Panc1 (cell line): ENCODE data around the gene HPN. TPM values are rescaled to one million over a fixed set of nuclear protein-coding genes. Genes with fewer than 3 reads are reported as not detected.
"Not testable (repeated sequence)": the region's sequence is repeated elsewhere in the genome, so short reads cannot be mapped to it uniquely, and the experiment has no call there.

Experiments used
- ATAC-seq: fragments of 200-7000 bp; cut with Tn5 transposase; 2 replicates; pipeline ENCODE4 v1.9.1; 2020; ENCODE audit warnings: mild to moderate bottlenecking, moderate library complexity
- BruUV-seq: library from RNA; stranded (reverse); fragments of 400-500 nt; replicated peaks from 2 replicates; lab custom pipeline; 2021; lab: Mats Ljungman, UMichigan
- CTCF ChIA-PET: fragments of 300-600 bp; sonication (Branson Sonifier 250); formaldehyde crosslinking; loops from one replicate; lab custom pipeline; 2022; ENCODE audit warnings: antibody characterized with exemption; lab: Charles Lee
- POLR2A ChIA-PET: fragments of 300-600 bp; sonication (Branson Sonifier 250); formaldehyde crosslinking; loops from one replicate; lab custom pipeline; 2022; ENCODE audit warnings: antibody characterized with exemption; lab: Charles Lee
- DNase-seq: peaks from one replicate; pipeline ENCODE4 v3.0.0-alpha.2; 2010; ENCODE audit warnings: low read depth, low spot score
- H3K27ac ChIP-seq: 2 replicates; pipeline ENCODE4 v1.5.1; 2011; ENCODE audit warnings: mild to moderate bottlenecking, low read length, inconsistent platforms
- H3K27me3 ChIP-seq: fragments of 200-500 bp; sonication (Bioruptor generic); 2 replicates; pipeline ENCODE4 v1.6.0; 2014; ENCODE audit warnings: low read length, inconsistent platforms; ENCODE audit not compliant: control insufficient read depth, insufficient read depth
- H3K36me3 ChIP-seq: fragments of 200-500 bp; sonication (Bioruptor generic); 2 replicates; pipeline ENCODE4 v1.5.1; 2014; ENCODE audit warnings: inconsistent platforms, mild to moderate bottlenecking, low read length, moderate library complexity; ENCODE audit not compliant: control insufficient read depth, insufficient read depth
- H3K4me1 ChIP-seq: 2 replicates; pipeline ENCODE4 v1.5.1; 2011; ENCODE audit warnings: inconsistent platforms, mild to moderate bottlenecking, low read length, moderate library complexity; ENCODE audit not compliant: control insufficient read depth, insufficient read depth
- H3K4me3 ChIP-seq, 2 experiments: 2 replicates each; pipeline ENCODE4 v1.5.1; 2011 to 2012; ENCODE audit warnings: low read depth in 2 of 2, low read length in 2 of 2, mild to moderate bottlenecking in 2 of 2, inconsistent platforms in 1 of 2, moderate library complexity in 1 of 2
- H3K9me3 ChIP-seq: fragments of 200-500 bp; sonication (Bioruptor generic); 2 replicates; pipeline ENCODE4 v1.5.1; 2014; ENCODE audit warnings: low read depth, mild to moderate bottlenecking, inconsistent platforms, low read length, moderate library complexity; ENCODE audit not compliant: control insufficient read depth, insufficient read depth
- POLR2AphosphoS5 ChIP-seq: IDR thresholded peaks from 2 replicates; pipeline ENCODE4 v1.6.1; 2012; ENCODE audit warnings: mild to moderate bottlenecking, low read depth, low read length, moderate library complexity
- REST ChIP-seq, 2 experiments: IDR thresholded peaks; 2 replicates each; pipeline ENCODE4 v1.6.1; 2011 to 2012; ENCODE audit warnings: low read depth in 2 of 2, control low read depth in 1 of 2, low read length in 1 of 2, mild to moderate bottlenecking in 1 of 2, moderate library complexity in 1 of 2; ENCODE audit not compliant: insufficient read depth in 1 of 2
- SIN3A ChIP-seq: IDR thresholded peaks from 2 replicates; pipeline ENCODE4 v1.6.1; 2012; ENCODE audit warnings: low read depth, mild to moderate bottlenecking, low read length, moderate library complexity, borderline replicate concordance; ENCODE audit not compliant: insufficient read depth
- TCF7L2 ChIP-seq: IDR thresholded peaks from 2 replicates; pipeline ENCODE4 v1.6.1; 2011; ENCODE audit warnings: mild to moderate bottlenecking, low read depth, low read length, inconsistent platforms
- in situ Hi-C: cut with HindIII; loops from 2 replicates; pipeline ENCODE4 v1.10.0; 2016; ENCODE audit warnings: low sequenced_read_pairs, low pct_unique_long_range_greater_than_20kb
- intact Hi-C: fragments of 100-400 bp; cut with micrococcal nuclease; formaldehyde crosslinking; loops from one replicate; pipeline ENCODE4 v1.10.0; 2022; ENCODE audit not compliant: unreplicated experiment
- total RNA-seq: library from RNA; stranded (reverse); gene quantifications from one replicate; pipeline ENCODE4 v1.2.1, GENCODE V29; 2021; ENCODE audit not compliant: unreplicated experiment
- TF ChIP-seq, protein P1 (sequence below): fragments of 450-650 bp; IDR thresholded peaks from 2 replicates; pipeline ENCODE4 v1.5.1; 2017; ENCODE audit warnings: mild to moderate bottlenecking

The HPN gene
- total RNA-seq, 1 experiment from 2014 or later = 0.08 TPM

GRCh38 chr19:35006999-35007365, 34.5 kb upstream of the HPN start:
- no peak overlapping the region for H3K27ac ChIP-seq
- intact Hi-C loops = no loop called here
- no peak overlapping the region for H3K4me3 ChIP-seq
- H3K4me1 ChIP-seq = peaks cover 8% of the 10 kb centered on the region
- no peaks in the 10 kb centered on the region for H3K36me3 ChIP-seq
- no peaks in the 10 kb centered on the region for H3K27me3 ChIP-seq
- DNase-seq (no peak), ATAC-seq (no peak)
- no peaks in the 10 kb centered on the region for H3K9me3 ChIP-seq
- in situ Hi-C loops = no loop called here
- CTCF ChIA-PET = no interaction called here
- POLR2A ChIA-PET = no interaction called here
- no peak for TF ChIP-seq REST (IDR thresholded peaks at IDR 0.05; ENCODE audit: insufficient read depth in 1 of 2, low read depth in 2 of 2, low read length in 1 of 2)
- no peak for TF ChIP-seq SIN3A
- TF ChIP-seq POLR2AphosphoS5 = no peak
- TF ChIP-seq TCF7L2 = no peak
- TF ChIP-seq, protein P1, sequence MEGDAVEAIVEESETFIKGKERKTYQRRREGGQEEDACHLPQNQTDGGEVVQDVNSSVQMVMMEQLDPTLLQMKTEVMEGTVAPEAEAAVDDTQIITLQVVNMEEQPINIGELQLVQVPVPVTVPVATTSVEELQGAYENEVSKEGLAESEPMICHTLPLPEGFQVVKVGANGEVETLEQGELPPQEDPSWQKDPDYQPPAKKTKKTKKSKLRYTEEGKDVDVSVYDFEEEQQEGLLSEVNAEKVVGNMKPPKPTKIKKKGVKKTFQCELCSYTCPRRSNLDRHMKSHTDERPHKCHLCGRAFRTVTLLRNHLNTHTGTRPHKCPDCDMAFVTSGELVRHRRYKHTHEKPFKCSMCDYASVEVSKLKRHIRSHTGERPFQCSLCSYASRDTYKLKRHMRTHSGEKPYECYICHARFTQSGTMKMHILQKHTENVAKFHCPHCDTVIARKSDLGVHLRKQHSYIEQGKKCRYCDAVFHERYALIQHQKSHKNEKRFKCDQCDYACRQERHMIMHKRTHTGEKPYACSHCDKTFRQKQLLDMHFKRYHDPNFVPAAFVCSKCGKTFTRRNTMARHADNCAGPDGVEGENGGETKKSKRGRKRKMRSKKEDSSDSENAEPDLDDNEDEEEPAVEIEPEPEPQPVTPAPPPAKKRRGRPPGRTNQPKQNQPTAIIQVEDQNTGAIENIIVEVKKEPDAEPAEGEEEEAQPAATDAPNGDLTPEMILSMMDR = no peak
- no TSS peak for BruUV-seq

- H3K9me3 ChIP-seq, DNase-seq, CTCF ChIA-PET, intact Hi-C loops, H3K27me3 ChIP-seq, H3K4me3 ChIP-seq, in situ Hi-C loops, H3K4me1 ChIP-seq, ATAC-seq, H3K27ac ChIP-seq, BruUV-seq, H3K36me3 ChIP-seq: not testable (repeated sequence)
- POLR2A ChIA-PET = interaction anchor here (0.8 kb wide), 1 partner anchor 134 kb away, joined by 3 read pairs; no protein-coding TSS in a partner anchor
These were observed 34.1 kb upstream of the HPN start for GRCh38 chr19:35007427-35007826.

DNA sequence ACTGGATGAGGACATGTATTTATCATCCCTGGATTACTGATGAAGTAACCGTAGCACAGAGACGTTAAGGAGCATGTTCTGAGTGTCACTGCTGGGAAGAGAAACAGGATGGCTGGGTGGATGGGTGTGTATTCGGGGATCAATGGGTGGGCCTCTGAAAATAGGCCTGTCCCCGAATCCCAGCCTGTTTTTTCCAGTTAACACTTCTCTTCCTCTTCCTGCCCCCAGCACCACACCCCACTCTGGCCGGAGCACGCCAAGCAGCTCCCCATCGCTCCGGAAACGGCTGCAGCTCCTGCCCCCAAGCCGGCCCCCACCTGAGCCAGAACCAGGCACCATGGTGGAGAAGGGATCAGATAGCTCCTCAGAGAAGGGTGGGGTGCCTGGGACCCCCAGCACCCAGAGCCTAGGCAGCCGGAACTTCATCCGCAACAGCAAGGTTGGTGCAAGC, 32.6 kb upstream of the HPN start:
- intact Hi-C loops = no loop called here
- no peaks in the 10 kb centered on the region for H3K36me3 ChIP-seq
- DNase-seq = no peak

More for the DNA sequence above, 32.6 kb upstream of the HPN start:
- BruUV-seq = no TSS peak
- no peaks in the 10 kb centered on the region for H3K9me3 ChIP-seq
- CTCF ChIA-PET = no interaction called here
- in situ Hi-C loops = no loop called here
- POLR2A ChIA-PET = no interaction called here
- peaks cover 8% of the 10 kb centered on the region for H3K4me1 ChIP-seq
- no peak overlapping the region for H3K4me3 ChIP-seq
- no peak for ATAC-seq
- H3K27me3 ChIP-seq = no peaks in the 10 kb centered on the region
- no peak overlapping the region for H3K27ac ChIP-seq
- TF ChIP-seq POLR2AphosphoS5 (no peak), TCF7L2 (no peak), SIN3A (no peak)
